H1 (cell line): Measurements from ENCODE around the gene MAP1LC3A.

Source experiments
- ASH2L ChIP-seq: fragments of 200-600, 300-600 bp; sonication (generic); IDR thresholded peaks from one replicate; pipeline ENCODE4 v1.7.1; 2017; ENCODE audit warnings: low read length
- CBX5 ChIP-seq: fragments of 300-800, 300-1000 bp; sonication (generic); IDR thresholded peaks from 2 replicates; pipeline ENCODE4 v1.7.1; 2016; ENCODE audit warnings: antibody characterized with exemption, low read length, low read depth
- CEBPB ChIP-seq: IDR thresholded peaks from 2 replicates; pipeline ENCODE4 v1.6.1; 2012; ENCODE audit warnings: low read depth, low read length
- CTCF ChIP-seq, 3 experiments: IDR thresholded peaks; 1 replicate in 2 of 3; 2 replicates in 1 of 3; pipeline versions ENCODE4 v1.5.1 to v1.6.1; 2011; ENCODE audit warnings: low read length in 3 of 3, mild to moderate bottlenecking in 3 of 3, inconsistent platforms in 2 of 3, low read depth in 1 of 3, moderate library complexity in 1 of 3; ENCODE audit not compliant: insufficient read depth in 1 of 3; ENCODE audit errors: control extremely low read depth in 1 of 3
- EGR1 ChIP-seq: IDR thresholded peaks from 2 replicates; pipeline ENCODE4 v1.6.1; 2011; ENCODE audit warnings: low read depth, low read length, borderline replicate concordance
- EP300 ChIP-seq, 2 experiments: IDR thresholded peaks; 1 replicate in 1 of 2; 2 replicates in 1 of 2; pipeline ENCODE4 v1.6.1; 2011 to 2012; ENCODE audit warnings: low read depth in 2 of 2, low read length in 2 of 2, mild to moderate bottlenecking in 2 of 2, borderline replicate concordance in 1 of 2, inconsistent platforms in 1 of 2, moderate library complexity in 1 of 2
- EZH2 ChIP-seq: fragments of 200-600 bp; sonication (generic); IDR thresholded peaks from 2 replicates; pipeline ENCODE4 v1.7.1; 2012; ENCODE audit warnings: low read depth, mild to moderate bottlenecking, moderate library complexity, low read length, inconsistent platforms; ENCODE audit not compliant: severe bottlenecking
- KDM4A ChIP-seq: IDR thresholded peaks from one replicate; pipeline ENCODE4 v1.7.1; 2012; ENCODE audit warnings: low read depth, mild to moderate bottlenecking, moderate library complexity, low read length, inconsistent platforms; ENCODE audit not compliant: severe bottlenecking
- MAFK ChIP-seq: IDR thresholded peaks from 2 replicates; pipeline ENCODE4 v1.6.1; 2012; ENCODE audit warnings: low read depth, mild to moderate bottlenecking, improper control_type of control experiment, low read length
- SIN3A ChIP-seq, 2 experiments: IDR thresholded peaks in 1 of 2; conservative IDR thresholded peaks in 1 of 2; 2 replicates each; pipeline ENCODE4 v1.6.1; 2011 to 2012; ENCODE audit warnings: low read length in 2 of 2, improper control_type of control experiment in 1 of 2, low read depth in 1 of 2, mild to moderate bottlenecking in 1 of 2

GRCh38 chr20:34600892-34601653, 42.6 kb downstream of the MAP1LC3A start:
- TF ChIP-seq EZH2 = no peak
- no peak for TF ChIP-seq ASH2L
- TF ChIP-seq EGR1 = no peak
- TF ChIP-seq CEBPB = no peak
- TF ChIP-seq EP300 (IDR thresholded peaks at IDR 0.05; ENCODE audit: borderline replicate concordance in 1 of 2, low read depth in 2 of 2, low read length in 2 of 2) = no peak
- no peak for TF ChIP-seq SIN3A (conservative IDR thresholded peaks at IDR 0.05 in 1 of 2, IDR thresholded peaks at IDR 0.05 in 1 of 2; ENCODE audit: low read depth in 1 of 2, low read length in 2 of 2)
- no peak for TF ChIP-seq CTCF (IDR thresholded peaks at IDR 0.05; ENCODE audit: control extremely low read depth in 1 of 3, insufficient read depth in 1 of 3, low read depth in 1 of 3, low read length in 3 of 3)
- no peak for TF ChIP-seq KDM4A
- no peak for TF ChIP-seq MAFK
- TF ChIP-seq CBX5 = no peak
